ENCODE data around the gene AGK.

DNA sequence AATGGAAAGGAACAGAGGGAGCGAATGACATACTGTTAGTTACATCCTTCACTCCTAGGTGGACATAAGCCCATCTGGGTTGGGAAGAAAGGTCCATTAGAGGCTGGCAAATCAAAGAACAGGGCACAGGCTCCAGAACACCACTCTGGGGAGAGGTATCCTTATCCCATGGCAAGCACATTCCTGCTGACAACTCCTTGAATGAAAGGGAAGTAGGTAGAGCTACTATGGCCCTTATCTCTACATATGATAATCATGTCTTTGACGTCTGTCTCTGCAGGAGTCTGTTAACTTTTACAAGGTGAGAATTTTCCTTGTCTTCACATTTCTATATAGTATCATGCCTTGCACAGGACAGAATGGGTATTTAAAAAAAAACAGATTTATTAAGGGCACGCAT lies 140.3 kb downstream of the AGK start:
- no peak for TF ChIP-seq SUZ12 (IDR thresholded peaks at IDR 0.05; ENCODE audit: extremely low read depth, insufficient read depth, insufficient read length)
- TF ChIP-seq ZNF274 (IDR thresholded peaks at IDR 0.05; ENCODE audit: low read depth, low read length): no peak
